GM12878 (cell line): ENCODE data around the gene FJX1.

Experiments
- CTCF ChIP-seq, 3 experiments: IDR thresholded peaks in 2 of 3; conservative IDR thresholded peaks in 1 of 3; 2 replicates each; pipeline ENCODE4 v1.5.1; 2011; ENCODE audit warnings: low read depth in 3 of 3, low read length in 3 of 3, mild to moderate bottlenecking in 3 of 3, control low read depth in 2 of 3, moderate library complexity in 2 of 3, inconsistent platforms in 1 of 3, mixed read lengths in 1 of 3; ENCODE audit not compliant: control insufficient read depth in 2 of 3, insufficient read depth in 1 of 3; ENCODE audit errors: extremely low read depth in 1 of 3
- POLR2A ChIP-seq: IDR thresholded peaks from 2 replicates; pipeline ENCODE4 v1.6.1; 2011; ENCODE audit warnings: low read depth, mild to moderate bottlenecking, low read length

- TF ChIP-seq POLR2A (no peak), CTCF (IDR thresholded peaks at IDR 0.05 in 2 of 3, conservative IDR thresholded peaks at IDR 0.05 in 1 of 3; ENCODE audit: control insufficient read depth in 2 of 3, extremely low read depth in 1 of 3, insufficient read depth in 1 of 3, low read depth in 3 of 3, low read length in 3 of 3) (no peak)
These were observed 7.6 kb upstream of the FJX1 start for GRCh38 chr11:35610631-35611030.
